ENCODE results near the gene CDKAL1. TPM values are rescaled to one million over a fixed set of nuclear protein-coding genes. Genes with fewer than 3 reads are reported as not detected.

Gene CDKAL1
- total and polyA plus RNA-seq, 8 donors, result 3.4 to 36.7 (median 10.4) TPM

DNA sequence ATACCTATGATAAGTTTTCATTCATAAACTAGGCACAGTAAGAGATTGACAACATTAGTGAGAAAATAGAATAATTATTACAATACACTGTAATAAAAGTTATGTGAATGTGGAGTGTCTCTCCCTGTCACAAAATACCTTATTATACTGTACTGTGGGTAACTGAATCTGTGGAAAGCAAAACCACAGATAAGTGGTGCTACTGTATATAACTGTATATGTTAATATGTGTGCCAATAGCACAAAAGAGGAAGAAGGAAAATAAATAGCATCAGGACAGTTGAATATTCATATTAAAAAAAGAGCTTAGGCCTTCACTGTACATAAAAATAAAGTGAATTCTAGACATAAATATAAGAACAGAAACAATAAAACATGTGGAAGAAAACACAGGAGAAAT lies 243.5 kb downstream of the CDKAL1 start:
- TF ChIP-seq POLR2A (IDR thresholded peaks at IDR 0.05) (no peak), POLR2AphosphoS5 (IDR thresholded peaks at IDR 0.05) (no peak), EP300 (IDR thresholded peaks at IDR 0.05) (no peak)
- TF ChIP-seq, protein P1, sequence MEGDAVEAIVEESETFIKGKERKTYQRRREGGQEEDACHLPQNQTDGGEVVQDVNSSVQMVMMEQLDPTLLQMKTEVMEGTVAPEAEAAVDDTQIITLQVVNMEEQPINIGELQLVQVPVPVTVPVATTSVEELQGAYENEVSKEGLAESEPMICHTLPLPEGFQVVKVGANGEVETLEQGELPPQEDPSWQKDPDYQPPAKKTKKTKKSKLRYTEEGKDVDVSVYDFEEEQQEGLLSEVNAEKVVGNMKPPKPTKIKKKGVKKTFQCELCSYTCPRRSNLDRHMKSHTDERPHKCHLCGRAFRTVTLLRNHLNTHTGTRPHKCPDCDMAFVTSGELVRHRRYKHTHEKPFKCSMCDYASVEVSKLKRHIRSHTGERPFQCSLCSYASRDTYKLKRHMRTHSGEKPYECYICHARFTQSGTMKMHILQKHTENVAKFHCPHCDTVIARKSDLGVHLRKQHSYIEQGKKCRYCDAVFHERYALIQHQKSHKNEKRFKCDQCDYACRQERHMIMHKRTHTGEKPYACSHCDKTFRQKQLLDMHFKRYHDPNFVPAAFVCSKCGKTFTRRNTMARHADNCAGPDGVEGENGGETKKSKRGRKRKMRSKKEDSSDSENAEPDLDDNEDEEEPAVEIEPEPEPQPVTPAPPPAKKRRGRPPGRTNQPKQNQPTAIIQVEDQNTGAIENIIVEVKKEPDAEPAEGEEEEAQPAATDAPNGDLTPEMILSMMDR (IDR thresholded peaks at IDR 0.05), result no peak

GRCh38 chr6:20778459-20778858 lies 244.2 kb downstream of the CDKAL1 start:
- intact Hi-C loops (cut with DNase I; ENCODE audit: low total_unique reads), result no loop called here
- H3K4me3 ChIP-seq, result no peak overlapping the region
- 91 to 97% (median 95%) methylated on average over 5 of the region's 5 CpGs for WGBS, 5 donors
- H3K9me3 ChIP-seq, result no peaks in the 10 kb centered on the region
- TF ChIP-seq POLR2AphosphoS5 (IDR thresholded peaks at IDR 0.05) (no peak), POLR2A (IDR thresholded peaks at IDR 0.05) (no peak), EP300 (IDR thresholded peaks at IDR 0.05) (no peak)
- TF ChIP-seq, protein P1 (IDR thresholded peaks at IDR 0.05), result no peak
- DNase-seq, result no peak
- no peaks in the 10 kb centered on the region for H3K27me3 ChIP-seq
- H3K36me3 ChIP-seq, result peaks cover 0 to 23% (median 17%) of the 10 kb centered on the region in 4 donors
- H3K4me1 ChIP-seq, result peaks cover 0 to 5% (median 0%) of the 10 kb centered on the region in 4 donors
- no peak overlapping the region for H3K27ac ChIP-seq

More for the DNA sequence above, 243.5 kb downstream of the CDKAL1 start:
- Histone ChIP-seq H3K27ac (no peak overlapping the region), H3K36me3 (peaks cover 0 to 20% (median 10%) of the 10 kb centered on the region in 4 donors), H3K27me3 (no peaks in the 10 kb centered on the region), H3K9me3 (no peaks in the 10 kb centered on the region), H3K4me1 (peaks cover 0 to 5% (median 0%) of the 10 kb centered on the region in 4 donors), H3K4me3 (no peak overlapping the region)
- DNase-seq, result no peak
- intact Hi-C loops (cut with DNase I; ENCODE audit: low total_unique reads), result no loop called here

GRCh38 chr6:20778912-20779311 lies 244.7 kb downstream of the CDKAL1 start:
- Histone ChIP-seq H3K9me3 (no peaks in the 10 kb centered on the region), H3K4me1 (peaks cover 0 to under 1% (median 0%) of the 10 kb centered on the region in 4 donors), H3K4me3 (no peak overlapping the region), H3K27ac (no peak overlapping the region), H3K27me3 (no peaks in the 10 kb centered on the region), H3K36me3 (peaks cover 0 to 23% (median 19%) of the 10 kb centered on the region in 4 donors)
- WGBS, 5 donors, result 83 to 88% (median 86%) methylated on average over 6 of the region's 6 CpGs
- no peak for DNase-seq
- TF ChIP-seq POLR2A (IDR thresholded peaks at IDR 0.05), result no peak
- TF ChIP-seq POLR2AphosphoS5 (IDR thresholded peaks at IDR 0.05), result no peak
- TF ChIP-seq, protein P1 (IDR thresholded peaks at IDR 0.05), result no peak
- TF ChIP-seq EP300 (IDR thresholded peaks at IDR 0.05), result no peak
- intact Hi-C loops (cut with DNase I; ENCODE audit: low total_unique reads), result no loop called here

DNA sequence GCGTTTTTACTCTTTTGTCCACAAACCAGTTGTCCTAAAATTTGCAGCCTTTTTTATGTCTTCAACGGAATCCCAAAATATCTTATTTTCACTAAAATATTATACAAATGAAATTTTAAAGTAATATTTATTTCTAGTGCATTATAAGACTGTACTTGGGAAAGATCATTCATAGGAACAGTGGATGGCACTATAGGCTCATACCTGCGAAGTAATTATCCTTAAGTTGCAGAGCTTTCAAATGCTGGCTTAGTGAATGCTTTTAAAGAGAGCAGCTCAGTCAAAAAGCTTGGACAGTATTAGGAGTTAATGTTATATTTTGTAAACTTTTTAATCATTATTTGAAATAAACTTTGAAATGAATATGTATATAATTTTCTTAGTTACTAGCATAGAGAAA lies 254.9 kb downstream of the CDKAL1 start:
- Histone ChIP-seq H3K9me3 (no peaks in the 10 kb centered on the region), H3K4me3 (no peak overlapping the region), H3K27ac (no peak overlapping the region), H3K36me3 (peaks cover 0 to 4% (median 0%) of the 10 kb centered on the region in 4 donors), H3K4me1 (peaks cover 7 to 11% (median 9%) of the 10 kb centered on the region in 4 donors), H3K27me3 (no peaks in the 10 kb centered on the region)
- DNase-seq, result peak in 1 of 2 donors; percentile 64
- TF ChIP-seq POLR2A (IDR thresholded peaks at IDR 0.05) (no peak), POLR2AphosphoS5 (IDR thresholded peaks at IDR 0.05) (no peak), EP300 (IDR thresholded peaks at IDR 0.05) (no peak)
- TF ChIP-seq, protein P1 (IDR thresholded peaks at IDR 0.05), result no peak
- 86 to 92% (median 89%) methylated on average over 3 of the region's 3 CpGs for WGBS, 5 donors
- intact Hi-C loops (cut with DNase I; ENCODE audit: low total_unique reads), result no loop called here
